HG02938 (cell line): ENCODE data around the gene CES5A.
"Not testable (repeated sequence)": the region's sequence is repeated elsewhere in the genome, so short reads cannot be mapped to it uniquely, and the experiment has no call there.

Source experiments
- ATAC-seq: cut with Tn5 transposase; IDR thresholded peaks from one replicate; pipeline ENCODE4 v1.9.1; 2021; ENCODE audit warnings: mild to moderate bottlenecking, moderate library complexity; ENCODE audit not compliant: unreplicated experiment

The CES5A gene

GRCh38 chr16:55830658-55831294 is 44.4 kb downstream of the CES5A start:
- no peak for ATAC-seq

GRCh38 chr16:55829232-55829631 is 45.9 kb downstream of the CES5A start:
- ATAC-seq = not testable (repeated sequence)

GRCh38 chr16:55828680-55829079 is 46.5 kb downstream of the CES5A start:
- ATAC-seq = no peak

- ATAC-seq = no peak
Measured at GRCh38 chr16:55825115-55825728, 50.0 kb downstream of the CES5A start.

GRCh38 chr16:55824473-55825000 is 50.6 kb downstream of the CES5A start:
- ATAC-seq = no peak

- ATAC-seq = no peak
Measured at GRCh38 chr16:55822280-55822810, 52.8 kb downstream of the CES5A start.

GRCh38 chr16:55821210-55821609 is 54.0 kb downstream of the CES5A start:
- ATAC-seq = no peak

GRCh38 chr16:55820615-55821014 is 54.6 kb downstream of the CES5A start:
- no peak for ATAC-seq

GRCh38 chr16:55817236-55817912 is 57.8 kb downstream of the CES5A start:
- ATAC-seq = no peak

GRCh38 chr16:55816222-55816621 is 59.0 kb downstream of the CES5A start:
- not testable (repeated sequence) for ATAC-seq

- no peak for ATAC-seq
Measured at GRCh38 chr16:55815320-55815719, 59.9 kb downstream of the CES5A start.

- ATAC-seq = not testable (repeated sequence)
Measured at GRCh38 chr16:55814174-55814573, 61.0 kb downstream of the CES5A start.

GRCh38 chr16:55813730-55814129 is 61.4 kb downstream of the CES5A start:
- not testable (repeated sequence) for ATAC-seq

GRCh38 chr16:55812951-55813350 is 62.2 kb downstream of the CES5A start:
- no peak for ATAC-seq

GRCh38 chr16:55811811-55812210 is 63.4 kb downstream of the CES5A start:
- no peak for ATAC-seq

GRCh38 chr16:55810451-55810961 is 64.7 kb downstream of the CES5A start:
- no peak for ATAC-seq

- ATAC-seq = no peak
Measured at GRCh38 chr16:55809851-55810250, 65.3 kb downstream of the CES5A start.

- no peak for ATAC-seq
Measured at GRCh38 chr16:55809386-55809785, 65.8 kb downstream of the CES5A start.

- not testable (repeated sequence) for ATAC-seq
Measured at GRCh38 chr16:55808286-55808685, 66.9 kb downstream of the CES5A start.

GRCh38 chr16:55805104-55805503 is 70.1 kb downstream of the CES5A start:
- not testable (repeated sequence) for ATAC-seq

- ATAC-seq = not testable (repeated sequence)
Measured at GRCh38 chr16:55803681-55804080, 71.5 kb downstream of the CES5A start.
